ENCODE data around the gene OMG.
"Not testable (repeated sequence)": the region's sequence is repeated elsewhere in the genome, so short reads cannot be mapped to it uniquely, and the experiment has no call there.

Gene OMG

DNA sequence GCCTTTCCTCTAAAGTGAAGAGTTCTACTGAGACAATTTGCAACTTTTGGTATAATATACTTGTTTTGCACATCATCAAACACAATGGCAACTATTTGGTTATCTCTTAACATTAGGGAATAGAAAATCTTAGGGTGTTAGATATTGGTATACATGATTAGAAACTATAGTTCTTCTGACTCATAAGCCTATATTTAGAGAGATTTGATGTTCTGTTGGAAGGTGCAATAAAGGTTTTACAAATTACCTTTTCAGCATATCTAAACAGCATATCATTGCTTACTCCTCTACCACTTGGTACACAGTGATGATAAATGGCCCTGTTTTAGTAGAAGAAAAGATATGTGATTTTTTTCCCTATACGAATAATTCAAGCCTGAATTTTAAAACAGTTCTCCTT, 10.6 kb upstream of the OMG start:
- no peak for DNase-seq

DNA sequence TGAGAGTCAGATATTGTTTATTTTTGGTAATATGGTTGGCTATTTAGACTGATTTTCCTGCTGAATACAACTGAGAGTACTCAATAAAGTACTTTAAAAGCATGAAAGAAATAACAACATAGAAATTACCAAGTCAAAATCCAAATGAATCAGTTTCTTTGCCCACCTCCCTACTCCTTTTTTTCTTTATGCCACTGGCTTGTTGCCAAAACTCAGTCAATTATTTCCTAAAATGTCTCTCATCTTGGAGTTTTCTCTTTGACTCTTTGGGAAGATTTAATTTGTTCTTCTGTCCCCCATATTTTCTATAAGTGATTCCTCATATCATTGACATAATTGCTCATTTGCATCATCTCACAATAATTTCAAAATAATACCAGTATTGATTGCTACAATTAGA, 2.6 kb upstream of the OMG start:
- DNase-seq: no peak

DNA sequence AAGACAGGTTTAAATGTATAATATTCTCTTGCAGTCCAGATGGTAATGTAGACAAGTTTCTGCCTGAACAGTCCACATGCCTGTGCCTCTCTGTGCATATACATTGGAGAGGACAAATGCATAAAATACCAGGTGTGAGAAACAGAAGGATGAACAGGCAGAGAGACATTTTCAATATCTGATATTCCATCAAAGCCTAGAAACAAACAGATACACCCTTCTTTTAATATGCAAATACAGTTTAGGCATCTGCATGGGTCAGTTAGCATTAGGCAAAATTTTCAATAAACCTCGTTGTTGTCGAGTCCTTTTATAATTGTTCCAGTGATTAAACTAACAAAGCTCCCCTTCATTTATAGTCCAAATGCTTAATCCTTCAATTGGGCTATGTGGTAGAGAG, 897 bp downstream of the OMG start:
- DNase-seq: no peak

DNA sequence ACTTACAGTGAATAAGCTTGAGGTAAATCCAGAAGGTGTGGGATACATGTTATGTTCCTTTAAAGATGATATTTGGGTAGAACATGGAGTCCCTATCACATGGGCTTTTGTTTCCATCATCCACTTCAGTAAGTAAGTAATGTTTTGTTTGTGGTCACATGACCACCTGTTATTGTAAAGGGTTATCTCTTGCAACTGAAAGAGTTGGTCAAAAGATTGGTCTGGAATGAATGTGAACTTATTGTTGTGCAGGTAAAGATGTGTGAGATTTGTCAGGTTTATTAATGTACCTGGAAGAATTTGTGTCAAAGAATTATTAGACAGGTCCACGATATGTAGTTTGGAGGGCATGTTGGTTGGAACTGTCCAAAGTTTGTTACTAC, 1.6 kb downstream of the OMG start:
- no peak for DNase-seq

DNA sequence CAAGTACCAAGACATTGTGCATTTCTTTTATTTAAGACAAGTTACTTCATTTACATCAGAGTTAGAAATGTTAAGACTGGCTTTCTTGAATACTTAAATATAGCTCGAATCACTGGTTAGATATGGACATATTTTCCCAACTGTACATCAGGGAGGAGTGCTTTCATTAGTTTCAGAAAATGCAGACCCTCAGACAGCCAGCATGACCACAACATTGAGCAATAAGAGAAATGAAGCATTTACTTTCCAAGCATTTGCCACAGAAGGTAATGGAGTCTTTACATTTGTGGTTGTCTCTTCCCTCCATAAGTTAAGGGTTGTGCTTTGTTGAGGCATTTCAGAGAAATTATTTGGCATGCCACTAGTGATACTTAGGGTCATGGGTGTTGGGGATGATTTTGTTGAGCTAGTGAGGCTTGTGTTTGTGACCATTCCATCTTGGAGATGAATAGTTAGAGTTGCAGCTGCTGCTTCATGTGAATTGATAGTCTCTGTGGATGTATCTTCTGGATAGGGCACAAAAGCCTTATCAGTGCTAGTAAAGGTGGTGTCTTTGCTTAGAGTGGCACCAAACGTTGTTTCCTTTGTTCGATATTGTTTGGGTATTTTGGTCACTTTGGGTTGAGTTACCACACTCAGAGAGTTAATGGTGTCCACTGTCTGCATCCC, 2.1 kb downstream of the OMG start:
- no peak for DNase-seq

DNA sequence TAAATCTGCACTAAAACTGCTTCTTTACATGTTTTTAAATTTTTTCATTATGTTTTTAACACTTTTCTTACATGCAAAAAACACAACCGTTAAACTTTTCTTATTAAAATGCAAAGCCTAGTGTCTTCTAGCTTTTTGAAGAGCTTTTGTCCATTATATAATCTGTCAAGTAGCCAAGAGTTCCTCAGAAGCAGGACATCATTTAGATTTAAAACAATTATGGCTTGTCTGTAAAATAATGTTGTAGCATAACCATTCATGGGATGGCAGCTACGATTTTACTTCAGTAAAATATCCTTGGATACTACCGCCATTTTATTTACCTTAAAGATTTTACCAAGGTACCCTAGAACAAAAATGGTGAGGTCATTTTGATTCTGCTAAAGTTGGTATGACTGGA, 2.8 kb downstream of the OMG start:
- no peak for DNase-seq

DNA sequence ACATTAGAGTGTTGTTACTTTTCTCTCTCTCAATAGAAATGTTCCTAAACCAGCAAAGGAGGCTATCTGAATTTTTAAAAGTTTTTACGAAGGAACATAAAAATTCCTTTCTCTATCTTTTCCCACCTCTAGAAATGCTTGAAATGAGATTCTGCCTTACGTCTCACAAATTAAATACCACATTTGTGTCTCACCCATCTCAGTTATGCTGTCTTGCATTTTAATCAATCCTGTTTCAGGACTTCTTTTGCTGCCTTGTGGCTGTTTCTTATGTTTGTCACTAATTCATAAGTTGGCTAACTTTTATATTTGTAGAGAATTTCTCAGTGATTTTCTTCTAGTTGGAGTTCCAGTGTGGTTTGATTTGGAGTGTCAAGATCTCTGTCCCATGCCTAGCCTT, 3.5 kb downstream of the OMG start:
- no peak for DNase-seq

DNA sequence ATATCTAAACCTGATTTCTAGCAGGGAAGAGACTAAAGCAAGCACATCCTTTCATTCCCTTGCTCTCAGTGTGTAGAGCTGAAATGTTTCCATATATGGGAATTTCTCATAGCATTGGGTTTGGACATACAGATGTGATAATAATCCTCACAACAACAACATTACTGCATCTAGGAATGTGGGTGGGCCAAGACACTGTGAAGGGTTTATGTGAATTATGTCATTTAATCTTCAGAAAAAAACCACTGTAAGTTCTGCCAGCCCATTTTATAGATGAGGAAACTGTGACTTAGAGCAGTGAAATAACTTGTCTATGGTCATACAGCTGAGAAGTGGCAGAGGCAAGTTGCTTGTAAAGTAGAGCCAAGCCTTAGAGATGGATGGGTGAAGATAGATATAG, 5.2 kb downstream of the OMG start:
- DNase-seq: no peak

DNA sequence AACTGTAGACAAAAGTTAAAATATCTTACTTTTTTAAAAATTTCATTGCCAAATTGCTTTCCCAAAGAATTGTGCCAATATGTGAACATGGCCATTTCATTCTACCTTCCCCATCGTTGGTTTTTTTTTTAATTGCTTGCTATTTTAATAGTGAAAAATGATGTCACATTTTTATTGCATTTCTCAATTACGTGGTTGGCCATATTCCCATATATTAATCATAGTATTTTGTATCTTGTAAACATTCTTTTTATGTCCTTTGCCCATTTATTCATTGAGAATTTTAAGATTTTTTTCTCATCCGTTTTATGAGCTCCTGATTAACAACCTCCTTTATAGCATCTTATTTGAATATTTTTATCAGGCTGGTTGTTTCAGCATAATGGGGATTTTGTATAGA, 7.2 kb downstream of the OMG start:
- no peak for DNase-seq

DNA sequence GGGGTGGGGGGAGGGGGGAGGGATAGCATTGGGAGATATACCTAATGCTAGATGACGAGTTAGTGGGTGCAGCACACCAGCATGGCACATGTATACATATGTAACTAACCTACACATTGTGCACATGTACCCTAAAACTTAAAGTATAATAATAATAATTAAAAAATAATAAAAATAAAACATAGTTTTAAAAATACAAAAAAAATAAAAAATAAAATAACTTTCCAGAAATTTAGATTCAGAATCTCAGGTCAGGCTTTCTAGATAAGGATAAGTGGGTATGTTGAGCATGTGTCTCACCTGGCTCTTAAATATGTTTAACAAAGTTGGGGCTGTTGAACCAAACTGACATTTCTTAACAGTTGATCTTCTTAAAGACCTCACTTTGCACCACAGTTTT, 9.1 kb downstream of the OMG start:
- DNase-seq: not testable (repeated sequence)

DNA sequence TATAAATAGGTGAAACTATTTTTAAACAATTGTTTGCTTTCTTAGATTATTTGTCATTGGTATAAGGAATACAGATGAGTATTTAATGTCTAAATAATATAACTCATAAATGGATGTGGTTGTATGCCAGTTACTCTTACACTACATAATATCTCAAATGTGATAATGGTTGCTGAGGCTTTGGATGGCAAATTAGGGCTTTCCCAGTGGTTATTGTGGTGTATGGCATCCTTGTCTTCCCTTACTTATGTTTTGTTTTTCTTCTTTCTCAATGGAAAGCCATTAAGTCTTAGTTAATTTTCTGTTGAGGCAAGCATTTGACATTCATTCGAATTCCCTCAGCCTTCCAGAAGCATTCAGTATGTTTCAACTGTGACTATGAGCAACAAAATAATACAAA, 10.5 kb downstream of the OMG start:
- no peak for DNase-seq

DNA sequence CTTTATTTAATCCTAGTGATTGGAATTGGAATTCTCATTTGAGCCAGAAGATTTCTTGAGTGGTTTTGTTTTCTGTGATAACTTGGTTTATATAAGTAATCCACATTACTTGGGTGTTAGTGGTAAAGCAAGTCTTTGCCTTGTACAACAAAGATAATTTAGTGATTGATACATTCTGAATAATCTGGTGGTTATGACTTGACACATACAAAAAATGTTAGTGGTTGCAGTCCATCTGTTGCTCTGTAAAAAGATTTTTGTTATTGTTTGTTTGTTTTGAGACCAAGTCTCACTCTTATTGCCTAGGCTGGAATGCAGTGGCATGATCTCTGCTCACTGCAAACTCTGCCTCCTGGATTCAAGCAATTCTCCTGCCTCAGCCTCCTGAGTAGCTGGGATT, 13.2 kb downstream of the OMG start:
- DNase-seq: no peak

DNA sequence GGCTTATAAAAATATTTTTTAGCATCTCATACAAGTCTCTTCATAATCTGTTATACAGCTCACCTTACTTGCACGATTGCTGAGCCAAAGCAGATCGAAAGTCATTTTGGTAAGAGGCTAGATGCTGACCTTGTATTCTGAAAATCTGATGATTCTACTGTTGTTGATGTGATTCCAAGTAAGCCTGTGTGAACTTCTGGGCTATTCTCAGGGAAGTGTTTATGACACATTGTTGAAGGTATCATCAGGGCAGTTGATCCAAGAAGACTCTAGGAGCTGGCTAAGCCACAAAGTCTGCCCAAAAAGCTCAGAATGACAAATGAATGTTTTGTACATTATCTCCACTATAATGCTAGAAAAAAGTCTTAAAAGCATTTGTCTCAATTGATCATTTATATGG, 16.0 kb downstream of the OMG start:
- no peak for DNase-seq

DNA sequence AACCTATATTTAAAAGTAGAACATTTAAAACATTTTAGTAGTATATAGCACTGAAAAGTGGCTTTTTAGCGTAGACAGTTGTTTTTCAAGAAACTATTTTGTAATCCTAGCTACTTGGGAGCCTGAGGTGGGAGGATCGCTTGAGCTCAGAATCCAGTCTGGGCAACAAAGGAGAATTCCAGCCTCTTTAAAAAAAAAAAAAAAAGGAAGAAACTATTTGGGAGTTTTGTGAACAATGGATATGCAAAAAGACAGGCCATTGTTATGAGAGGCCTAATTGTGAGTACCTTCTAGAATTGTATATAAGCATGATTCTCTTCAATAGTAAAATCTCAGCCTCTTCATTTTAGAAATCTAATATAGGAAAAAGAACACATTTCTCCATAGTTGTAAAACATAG, 17.6 kb downstream of the OMG start:
- no peak for DNase-seq

DNA sequence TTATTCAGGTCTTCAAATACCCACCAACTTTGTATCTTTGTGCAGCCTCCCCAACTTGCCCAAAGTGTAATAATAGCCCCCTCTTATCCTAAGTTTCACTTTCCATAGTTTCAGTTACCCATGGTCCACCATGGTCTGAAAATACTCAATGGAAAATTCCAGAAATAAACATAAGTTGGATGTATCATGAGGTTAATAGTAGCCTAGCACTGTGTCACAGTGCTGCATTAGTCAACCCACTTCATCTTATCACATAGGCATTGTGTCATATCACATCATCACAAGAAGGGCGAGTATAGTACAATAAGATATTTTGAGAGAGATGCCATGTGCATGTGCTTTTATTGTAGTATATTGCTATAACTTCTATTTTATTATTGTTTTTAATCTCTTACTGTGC, 21.9 kb downstream of the OMG start:
- no peak for DNase-seq

DNA sequence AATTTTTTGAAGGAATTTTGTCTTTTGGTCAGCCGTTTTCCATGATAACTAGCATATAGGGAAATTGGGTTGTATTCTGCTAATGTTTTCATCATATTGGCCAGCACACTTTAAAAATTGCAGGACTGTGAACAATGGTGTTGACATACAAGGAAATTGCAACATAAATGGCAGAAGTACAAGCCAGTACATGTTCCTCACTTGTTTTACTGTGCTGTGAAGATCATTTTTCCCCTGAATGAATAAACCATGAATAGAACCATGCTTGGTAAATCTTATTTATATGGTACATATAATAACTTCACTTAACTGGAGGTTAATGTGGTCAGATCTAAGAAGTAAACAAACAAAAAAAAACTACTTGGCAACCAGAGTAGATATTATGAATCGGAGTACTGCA, 22.8 kb downstream of the OMG start:
- DNase-seq: no peak

DNA sequence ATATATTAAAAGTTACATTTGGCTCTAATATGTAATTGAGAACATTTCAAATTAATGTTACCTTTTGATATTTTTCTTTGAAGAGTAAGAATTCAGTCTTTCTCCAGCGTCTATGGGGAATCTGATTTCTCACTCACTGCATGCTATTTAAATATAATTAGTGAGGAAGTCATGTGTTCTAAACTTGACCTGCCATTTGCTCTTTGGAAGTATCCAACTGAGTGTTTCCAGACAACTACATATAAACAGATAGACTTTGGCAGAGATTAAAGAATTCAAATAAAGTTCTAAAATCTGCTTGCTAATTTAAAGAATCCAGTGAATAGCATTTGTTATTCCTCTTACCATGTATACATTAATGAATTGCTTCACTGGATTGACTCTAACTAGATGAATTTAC, 23.5 kb downstream of the OMG start:
- no peak for DNase-seq

DNA sequence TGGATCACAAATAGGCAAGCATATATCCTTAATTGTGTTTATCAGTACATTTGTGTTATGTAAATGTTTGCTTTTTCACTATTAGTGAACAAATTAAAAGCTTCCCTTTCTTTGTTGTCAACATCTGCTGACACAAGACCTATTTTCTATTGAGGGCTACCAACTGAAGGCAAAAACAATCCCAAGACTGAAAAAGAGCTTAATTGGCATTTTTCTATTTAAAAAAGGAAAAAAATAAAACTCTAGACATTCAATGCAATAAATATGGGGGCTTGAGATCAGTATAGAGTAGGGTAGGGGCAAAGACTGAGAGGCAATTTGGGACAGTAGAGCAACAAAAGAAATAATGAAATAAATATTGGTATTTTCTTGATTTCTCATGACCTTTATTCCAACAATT, 24.2 kb downstream of the OMG start:
- DNase-seq: no peak

DNA sequence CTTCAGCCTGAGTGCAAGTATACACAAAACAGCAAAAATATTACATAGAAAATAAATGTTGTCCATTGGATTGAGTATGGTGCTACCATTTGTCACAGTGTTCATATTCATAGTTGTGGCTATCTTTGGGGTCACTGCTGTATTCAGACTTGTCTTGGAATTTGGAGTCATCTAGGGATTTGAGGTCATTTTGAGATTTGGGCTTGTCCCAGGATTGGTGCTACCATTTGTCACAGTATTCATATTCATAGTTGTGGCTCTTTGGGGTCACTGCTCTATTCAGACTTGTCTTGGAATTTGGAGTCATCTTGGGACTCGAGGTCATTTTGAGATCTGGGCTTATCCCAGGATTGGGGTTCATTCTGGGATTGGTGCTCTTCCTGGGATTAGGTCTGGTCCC, 24.8 kb downstream of the OMG start:
- DNase-seq: no peak

DNA sequence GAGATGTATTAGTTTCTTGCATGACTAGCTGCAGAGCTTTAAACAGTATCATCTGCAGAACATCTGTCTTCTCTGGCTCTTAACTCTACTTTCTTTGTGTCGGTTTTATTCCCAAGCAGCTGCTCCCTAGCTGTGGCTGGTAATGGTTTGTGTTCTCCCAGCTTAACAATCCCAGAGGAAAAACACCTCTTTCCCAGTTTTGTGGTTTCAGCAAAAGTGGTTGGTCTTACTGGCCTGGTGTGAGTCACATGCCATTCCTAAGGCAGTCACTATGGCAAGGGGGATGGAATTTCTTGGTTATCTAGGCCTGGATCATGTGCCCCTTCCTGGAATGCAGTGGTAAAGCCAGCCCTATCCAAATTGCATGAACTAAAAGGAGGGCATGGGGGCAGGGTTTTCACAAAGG, 27.5 kb downstream of the OMG start:
- DNase-seq: no peak

DNA sequence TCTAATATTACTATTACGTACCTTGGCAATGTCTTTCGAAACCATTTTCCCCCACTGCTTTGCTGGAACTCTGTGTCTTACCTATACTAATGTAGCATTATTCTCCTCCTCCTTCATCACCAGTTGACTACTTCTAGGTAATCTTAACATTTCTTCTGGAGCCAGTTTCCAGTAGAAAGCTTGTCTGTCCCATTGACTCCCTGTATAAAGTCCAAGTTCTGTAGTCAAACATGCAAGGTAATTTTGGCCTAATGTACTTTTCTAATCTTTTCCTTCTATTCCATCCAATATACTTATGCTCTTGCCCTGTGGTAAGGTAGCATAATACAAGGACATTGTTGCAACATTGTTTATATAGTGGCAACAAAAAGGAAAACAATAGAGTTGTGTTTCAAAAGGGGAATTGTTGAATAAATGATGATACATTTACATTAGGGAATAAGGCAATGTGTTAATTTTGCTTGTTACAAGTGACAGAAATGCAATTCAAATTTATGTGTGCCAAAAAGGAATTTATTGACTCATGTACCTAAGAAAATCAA, 27.9 kb downstream of the OMG start:
- DNase-seq: no peak

DNA sequence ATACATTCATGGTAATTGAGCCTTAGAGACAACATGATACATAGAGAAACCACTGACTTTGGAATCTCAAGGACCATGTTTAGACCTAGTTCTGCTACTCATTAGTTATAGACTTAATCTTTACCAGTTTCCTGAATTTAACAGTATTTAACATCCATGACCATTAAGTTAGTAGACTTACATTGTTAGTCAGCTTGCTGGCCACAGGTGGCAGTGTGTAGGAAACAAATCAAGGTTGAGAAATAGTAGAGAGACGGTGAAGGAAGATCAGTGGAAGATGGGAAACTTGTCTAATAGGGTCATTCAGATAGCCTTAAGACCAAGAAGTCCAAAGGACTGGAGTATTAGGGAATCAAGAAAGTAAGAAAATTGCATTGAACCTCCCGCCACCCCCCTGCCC, 31.0 kb downstream of the OMG start:
- no peak for DNase-seq

DNA sequence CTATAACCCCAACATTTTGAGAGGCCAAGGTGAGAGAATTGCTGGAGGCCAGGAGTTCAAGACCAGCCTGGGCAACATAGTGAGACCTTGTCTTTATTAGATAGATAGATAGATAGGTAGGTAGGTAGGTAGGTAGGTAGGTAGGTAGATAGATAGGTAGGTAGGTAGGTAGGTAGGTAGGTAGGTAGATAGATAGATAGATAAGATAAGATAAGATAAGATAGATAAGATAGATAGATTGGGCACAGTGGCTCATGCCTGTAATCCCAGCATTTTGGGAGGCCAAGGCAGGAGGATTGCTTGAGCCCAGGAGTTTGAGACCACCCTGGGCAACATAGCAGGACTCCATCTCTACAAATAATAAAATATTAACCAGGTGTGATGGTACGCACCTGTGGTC, 34.1 kb downstream of the OMG start:
- DNase-seq: not testable (repeated sequence)

DNA sequence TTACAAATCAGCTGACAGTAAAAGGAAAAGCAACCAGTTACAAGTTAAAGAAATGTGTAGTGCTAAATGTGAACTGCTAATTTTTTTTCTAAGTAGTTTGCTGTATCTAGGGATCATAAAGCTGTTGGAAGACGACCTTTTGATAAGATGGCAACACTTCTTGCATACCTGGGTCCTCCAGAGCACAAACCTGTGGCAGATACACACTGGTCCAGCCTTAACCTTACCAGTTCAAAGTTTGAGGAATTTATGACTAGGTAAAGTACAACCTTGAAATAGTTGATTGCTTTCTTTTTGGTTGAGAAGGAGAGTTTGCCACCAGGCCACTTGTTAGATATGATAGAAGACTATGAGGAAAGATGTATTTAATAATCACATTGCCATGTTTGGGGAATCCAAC, 35.4 kb downstream of the OMG start:
- DNase-seq: no peak

DNA sequence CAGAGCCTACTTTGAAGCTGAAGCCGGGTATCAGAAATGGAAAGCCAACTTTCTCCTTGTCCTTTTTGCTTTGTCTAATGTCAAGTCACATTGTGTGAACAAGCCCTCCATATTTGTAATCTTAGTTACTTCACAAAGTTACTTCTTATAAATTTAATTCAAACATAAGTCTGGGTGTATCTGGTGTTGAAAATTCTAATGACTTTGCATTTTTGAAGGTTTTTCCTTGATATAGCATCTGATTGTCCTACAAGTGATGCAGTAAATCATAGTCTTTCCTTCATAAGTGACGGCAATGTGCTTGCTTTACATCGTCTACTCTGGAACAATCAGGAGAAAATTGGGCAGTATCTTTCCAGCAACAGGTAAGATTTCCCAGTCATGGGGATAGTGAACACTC, 36.9 kb downstream of the OMG start:
- no peak for DNase-seq

DNA sequence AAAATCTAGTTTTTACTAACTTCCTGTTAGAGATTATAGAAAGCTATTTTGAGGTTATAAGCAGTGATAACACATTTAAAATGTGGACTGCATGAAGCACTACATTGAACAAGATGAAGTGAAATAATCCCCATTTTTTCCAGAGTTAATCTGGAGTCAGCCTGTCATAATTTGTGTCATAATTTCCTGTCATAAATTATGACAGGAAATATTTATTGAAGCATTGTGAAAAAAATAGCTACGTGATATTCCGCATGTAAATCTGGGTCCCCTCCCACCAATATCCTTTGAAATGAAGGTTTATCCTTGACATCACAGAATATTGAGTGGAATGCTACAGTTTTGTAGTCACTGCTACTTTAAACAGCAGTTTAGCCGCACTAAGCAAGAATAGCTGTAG, 40.1 kb downstream of the OMG start:
- no peak for DNase-seq

Measured in stimulated activated CD4-positive, alpha-beta T cell treated with anti-CD3 and anti-CD28 coated beads, Interleukin-2, amount 100 ng/mL, for 24 hours (primary cell).